GM20000 (cell line): ENCODE results near the gene GLOD5.

Experiments
- DNase-seq: peaks from one replicate; pipeline ENCODE4 v3.0.0; 2012; ENCODE audit warnings: low spot score
- TF ChIP-seq, protein P1 (sequence below): IDR thresholded peaks from 2 replicates; pipeline ENCODE4 v1.5.1; 2012; ENCODE audit warnings: mild to moderate bottlenecking, control low read depth; ENCODE audit errors: extremely low read depth, missing control alignments

GLOD5 gene

DNA sequence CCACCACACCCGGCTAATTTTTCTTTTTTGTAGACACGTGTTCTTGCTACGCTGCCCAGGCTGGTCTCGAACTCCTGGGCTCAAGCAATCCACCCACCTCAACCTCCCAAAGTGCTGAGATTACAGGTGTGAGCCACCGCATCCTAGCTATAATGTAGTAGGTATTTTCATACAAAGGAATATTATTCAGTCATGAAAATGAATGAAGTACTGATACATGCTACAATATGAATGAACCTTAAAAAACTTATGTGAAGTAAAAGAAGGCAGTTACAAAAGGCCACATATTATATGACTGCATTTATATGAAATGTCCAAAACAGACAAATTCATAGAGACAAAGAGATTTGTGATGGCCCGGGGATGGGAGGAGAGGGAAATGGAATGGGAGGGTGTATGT lies 20.2 kb downstream of the GLOD5 start:
- TF ChIP-seq, protein P1, sequence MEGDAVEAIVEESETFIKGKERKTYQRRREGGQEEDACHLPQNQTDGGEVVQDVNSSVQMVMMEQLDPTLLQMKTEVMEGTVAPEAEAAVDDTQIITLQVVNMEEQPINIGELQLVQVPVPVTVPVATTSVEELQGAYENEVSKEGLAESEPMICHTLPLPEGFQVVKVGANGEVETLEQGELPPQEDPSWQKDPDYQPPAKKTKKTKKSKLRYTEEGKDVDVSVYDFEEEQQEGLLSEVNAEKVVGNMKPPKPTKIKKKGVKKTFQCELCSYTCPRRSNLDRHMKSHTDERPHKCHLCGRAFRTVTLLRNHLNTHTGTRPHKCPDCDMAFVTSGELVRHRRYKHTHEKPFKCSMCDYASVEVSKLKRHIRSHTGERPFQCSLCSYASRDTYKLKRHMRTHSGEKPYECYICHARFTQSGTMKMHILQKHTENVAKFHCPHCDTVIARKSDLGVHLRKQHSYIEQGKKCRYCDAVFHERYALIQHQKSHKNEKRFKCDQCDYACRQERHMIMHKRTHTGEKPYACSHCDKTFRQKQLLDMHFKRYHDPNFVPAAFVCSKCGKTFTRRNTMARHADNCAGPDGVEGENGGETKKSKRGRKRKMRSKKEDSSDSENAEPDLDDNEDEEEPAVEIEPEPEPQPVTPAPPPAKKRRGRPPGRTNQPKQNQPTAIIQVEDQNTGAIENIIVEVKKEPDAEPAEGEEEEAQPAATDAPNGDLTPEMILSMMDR: no peak
- DNase-seq: no peak

DNA sequence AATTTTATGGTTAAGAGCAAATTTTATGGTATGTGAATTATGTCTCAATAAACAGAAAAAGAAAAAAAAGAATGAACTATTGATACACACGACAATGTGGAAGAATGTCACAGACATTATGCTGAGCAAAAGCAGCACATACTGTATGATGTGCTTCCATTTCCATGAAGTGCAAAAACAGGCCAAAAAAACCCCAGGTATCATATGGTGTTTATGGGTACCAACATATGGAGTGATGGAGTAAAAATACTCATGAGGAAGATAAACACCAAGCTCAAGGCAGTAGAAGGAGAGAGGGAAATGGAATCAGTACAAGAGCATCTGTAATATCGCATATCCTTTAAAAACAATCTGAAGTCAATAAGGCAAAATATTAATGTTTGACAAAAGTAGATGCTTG lies 20.7 kb downstream of the GLOD5 start:
- TF ChIP-seq, protein P1: no peak
- no peak for DNase-seq

DNA sequence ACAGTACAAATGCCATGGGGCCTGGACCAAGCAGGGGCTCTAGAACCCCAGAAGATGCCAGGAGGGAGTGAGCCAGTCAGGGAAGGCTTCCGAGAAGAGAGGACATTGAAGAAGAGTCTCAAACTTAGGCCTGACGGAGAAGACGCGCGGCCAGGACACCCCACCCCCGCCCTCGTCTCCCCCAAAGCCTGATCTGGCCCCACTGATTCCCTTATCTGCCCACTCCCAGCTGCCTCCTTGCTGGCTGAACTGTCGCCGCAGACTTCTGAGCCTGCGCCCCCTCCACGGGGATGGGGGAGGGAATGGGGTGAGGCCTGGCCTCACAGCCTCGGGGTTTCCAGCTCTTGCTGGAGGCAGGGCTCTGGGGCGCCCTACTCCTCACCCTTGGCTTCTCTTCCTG lies 21.2 kb downstream of the GLOD5 start:
- DNase-seq: no peak

DNA sequence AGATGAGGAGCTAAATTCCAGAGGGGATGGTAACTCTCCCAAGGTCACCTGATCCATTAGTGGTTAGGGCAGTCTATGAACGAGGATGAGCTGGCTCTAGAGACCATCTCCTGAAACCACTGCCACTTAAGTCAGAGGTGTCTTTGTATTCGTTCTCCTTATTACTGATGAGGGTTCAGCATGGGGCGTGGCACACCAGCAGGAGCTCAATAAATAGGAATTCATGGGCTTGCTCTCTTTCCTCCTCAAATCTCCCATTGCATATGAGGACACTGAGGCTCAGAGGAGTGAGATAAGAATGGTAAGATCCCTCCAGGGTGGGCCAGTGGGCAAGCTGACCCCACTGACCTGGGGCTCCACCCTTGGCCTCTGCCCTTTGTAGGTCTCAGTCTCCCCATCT lies 23.2 kb downstream of the GLOD5 start:
- no peak for DNase-seq
- TF ChIP-seq, protein P1: no peak

More for the DNA sequence above, 21.2 kb downstream of the GLOD5 start:
- TF ChIP-seq, protein P1: no peak

DNA sequence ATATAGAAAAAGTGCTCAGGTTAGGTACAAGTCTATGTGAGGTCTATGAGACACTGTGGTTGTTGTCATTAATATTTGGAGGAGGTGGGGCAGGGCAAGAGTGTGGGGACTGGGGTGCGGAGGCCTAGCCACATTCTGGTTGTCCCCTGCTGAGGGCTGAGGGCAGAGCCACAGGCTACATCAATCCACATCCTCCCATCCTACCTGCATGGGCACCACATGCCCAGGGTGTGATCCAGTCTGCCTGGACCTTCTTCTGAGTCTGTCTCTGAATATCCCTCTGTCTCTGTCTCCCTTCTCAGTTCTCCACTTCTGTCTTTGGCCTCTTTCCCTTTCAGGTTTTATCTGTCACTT lies 23.6 kb downstream of the GLOD5 start:
- DNase-seq: no peak
- TF ChIP-seq, protein P1: no peak

DNA sequence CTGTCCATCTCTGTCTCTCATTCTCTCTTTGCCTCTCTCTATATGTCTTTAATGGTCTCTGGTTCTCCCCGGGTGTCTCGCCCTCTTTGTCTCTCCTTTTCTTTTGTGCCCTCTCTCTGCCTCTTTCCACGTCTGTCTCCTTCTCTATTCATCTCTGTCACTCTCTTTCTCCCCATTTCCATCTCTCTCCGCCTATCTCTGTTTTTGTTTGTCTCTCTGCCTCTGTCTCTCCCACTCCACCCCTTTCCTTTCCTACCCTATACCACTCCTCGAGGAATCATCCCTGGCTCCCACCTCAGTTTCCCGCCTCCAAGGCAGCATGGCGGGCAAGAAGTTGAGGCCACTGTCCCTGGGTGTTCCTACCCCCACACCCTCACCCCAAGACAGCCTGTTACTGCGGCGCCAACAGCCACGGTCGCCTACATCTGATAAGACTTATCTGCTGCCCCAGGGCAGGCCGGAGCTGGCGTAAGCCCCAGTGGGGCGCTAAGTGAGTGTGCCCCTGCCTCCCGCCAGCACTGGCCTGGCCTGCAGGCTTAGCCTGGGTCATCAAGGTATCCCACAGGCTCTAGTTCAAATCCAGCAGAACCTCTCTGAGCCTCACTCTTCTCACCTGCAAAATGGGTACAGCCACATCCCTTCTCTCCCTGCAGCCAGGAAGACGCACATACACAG lies 24.1 kb downstream of the GLOD5 start:
- no peak for DNase-seq
- TF ChIP-seq, protein P1: no peak

DNA sequence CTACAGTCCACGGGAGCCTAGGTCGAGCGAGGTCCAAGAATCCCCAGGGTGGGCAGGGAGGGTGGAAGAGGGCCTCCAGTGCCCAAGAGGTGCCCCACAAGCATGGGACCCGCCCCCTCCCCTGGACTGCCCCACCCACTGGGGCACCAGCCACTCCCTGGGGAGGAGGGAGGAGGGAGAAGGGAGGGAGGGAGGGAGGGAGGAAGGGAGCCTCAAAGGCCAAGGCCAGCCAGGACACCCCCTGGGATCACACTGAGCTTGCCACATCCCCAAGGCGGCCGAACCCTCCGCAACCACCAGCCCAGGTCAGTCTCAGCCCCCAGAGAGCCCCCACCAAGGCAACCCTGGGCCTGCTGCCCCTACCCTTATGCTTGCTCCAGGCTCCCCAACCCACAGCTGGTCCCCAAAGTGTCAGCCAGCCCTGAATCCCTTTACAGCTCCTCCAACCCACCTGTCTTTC lies 24.8 kb downstream of the GLOD5 start, which contains the start of gene GATA1:
GATA1 (plus strand) TSS at position 250 of the 460 bp plus-strand sequence. CDS start 4,520 bp downstream, outside the sequence.
- no peak for DNase-seq
- TF ChIP-seq, protein P1: no peak
